Activated T-helper 2 cell treated with anti-CD3 and anti-CD28 coated beads, Interferon-gamma antibody, Interleukin-2, Interleukin-4, amounts not matched to agents 10 μg/mL and 5 μg/mL and 100 μg/mL, durations not matched to agents 14 hours and 24 hours and 36 hours (primary cell): ENCODE data around the gene REC8. TPM values are rescaled to one million over a fixed set of nuclear protein-coding genes. Genes with fewer than 3 reads are reported as not detected.

Source experiments
- DNase-seq: peaks from one replicate; pipeline ENCODE4 v3.0.0; 2021; ENCODE audit warnings: low spot score
- H3K27ac Mint-ChIP-seq: one replicate; pipeline ENCODE4 v1.8.0; 2021; ENCODE audit warnings: mixed read lengths
- H3K27me3 Mint-ChIP-seq: one replicate; pipeline ENCODE4 v1.8.0; 2021; ENCODE audit warnings: low read depth, mixed read lengths
- H3K36me3 Mint-ChIP-seq: one replicate; pipeline ENCODE4 v1.8.0; 2021; ENCODE audit warnings: low read depth, mixed read lengths
- H3K4me1 Mint-ChIP-seq: one replicate; pipeline ENCODE4 v1.8.0; 2021; ENCODE audit warnings: low read depth, mixed read lengths
- H3K4me3 Mint-ChIP-seq: one replicate; pipeline ENCODE4 v1.8.0; 2021; ENCODE audit warnings: low read depth, mild to moderate bottlenecking, moderate library complexity, mixed read lengths
- H3K9me3 Mint-ChIP-seq: one replicate; pipeline ENCODE4 v1.8.0; 2021; ENCODE audit warnings: mixed read lengths
- intact Hi-C: fragments of 100-400 bp; cut with micrococcal nuclease; formaldehyde crosslinking; loops from one replicate; pipeline ENCODE4 v1.15.1; 2023
- total RNA-seq: library from RNA; stranded (reverse); gene quantifications from 2 replicates; pipeline ENCODE4 v1.2.3, GENCODE V29; 2022

Gene REC8
- total RNA-seq, 1 donor from 2014 or later: 28.2 TPM

DNA sequence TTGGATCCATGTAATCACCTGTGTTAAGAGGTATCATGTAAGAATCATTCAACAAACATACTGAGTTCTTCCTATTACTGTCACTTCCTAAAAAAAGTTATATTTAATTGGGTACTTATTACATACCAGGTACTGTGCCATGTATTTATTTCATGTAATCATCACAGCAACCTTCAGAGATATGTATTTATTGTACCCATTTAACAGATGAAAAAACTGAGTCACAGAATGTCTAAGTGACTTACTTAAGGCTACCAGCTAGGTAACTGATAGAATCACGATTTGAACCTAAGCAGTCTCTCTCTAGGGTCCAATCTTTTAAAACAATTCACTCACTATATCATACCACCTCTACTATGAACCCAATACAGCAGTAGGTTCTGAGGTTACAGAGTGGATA, 27.4 kb upstream of the REC8 start:
- DNase-seq: no peak
- peaks cover 44% of the 10 kb centered on the region for H3K4me1 Mint-ChIP-seq
- peak overlapping the region; percentile 100 for H3K4me3 Mint-ChIP-seq
- no peaks in the 10 kb centered on the region for H3K9me3 Mint-ChIP-seq
- H3K36me3 Mint-ChIP-seq: peaks cover 71% of the 10 kb centered on the region
- no peaks in the 10 kb centered on the region for H3K27me3 Mint-ChIP-seq
- intact Hi-C loops: loop anchor here (5.0 kb wide), 1 partner anchor 68 kb away; the partner anchor contains the start of gene CHMP4A
- peak overlapping the region; percentile 72 for H3K27ac Mint-ChIP-seq

DNA sequence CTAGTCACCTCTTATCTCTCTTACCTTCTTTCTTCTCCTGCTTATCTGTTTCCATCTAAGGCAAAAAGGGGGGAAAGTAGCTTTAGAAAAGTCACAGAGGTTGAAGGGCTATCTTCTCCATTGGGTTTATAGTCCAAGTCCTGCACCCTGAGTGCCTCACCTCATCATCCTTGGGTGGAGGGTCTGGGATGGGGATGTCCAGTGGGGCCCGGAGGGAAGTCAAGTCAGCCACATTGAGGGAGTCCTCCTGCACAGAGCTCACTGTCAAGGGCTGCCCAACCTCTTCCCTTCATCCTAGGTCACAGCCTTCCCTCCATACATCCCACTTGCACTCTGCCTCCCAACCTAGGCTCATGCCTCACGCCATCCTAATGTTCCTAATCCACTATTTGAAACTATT, 26.7 kb upstream of the REC8 start:
- Mint-ChIP-seq H3K36me3 (peaks cover 73% of the 10 kb centered on the region), H3K4me1 (peaks cover 43% of the 10 kb centered on the region), H3K27me3 (no peaks in the 10 kb centered on the region), H3K9me3 (no peaks in the 10 kb centered on the region), H3K27ac (peak overlapping the region; percentile 100), H3K4me3 (peak overlapping the region; percentile 100)
- intact Hi-C loops: no loop called here
- no peak for DNase-seq

DNA sequence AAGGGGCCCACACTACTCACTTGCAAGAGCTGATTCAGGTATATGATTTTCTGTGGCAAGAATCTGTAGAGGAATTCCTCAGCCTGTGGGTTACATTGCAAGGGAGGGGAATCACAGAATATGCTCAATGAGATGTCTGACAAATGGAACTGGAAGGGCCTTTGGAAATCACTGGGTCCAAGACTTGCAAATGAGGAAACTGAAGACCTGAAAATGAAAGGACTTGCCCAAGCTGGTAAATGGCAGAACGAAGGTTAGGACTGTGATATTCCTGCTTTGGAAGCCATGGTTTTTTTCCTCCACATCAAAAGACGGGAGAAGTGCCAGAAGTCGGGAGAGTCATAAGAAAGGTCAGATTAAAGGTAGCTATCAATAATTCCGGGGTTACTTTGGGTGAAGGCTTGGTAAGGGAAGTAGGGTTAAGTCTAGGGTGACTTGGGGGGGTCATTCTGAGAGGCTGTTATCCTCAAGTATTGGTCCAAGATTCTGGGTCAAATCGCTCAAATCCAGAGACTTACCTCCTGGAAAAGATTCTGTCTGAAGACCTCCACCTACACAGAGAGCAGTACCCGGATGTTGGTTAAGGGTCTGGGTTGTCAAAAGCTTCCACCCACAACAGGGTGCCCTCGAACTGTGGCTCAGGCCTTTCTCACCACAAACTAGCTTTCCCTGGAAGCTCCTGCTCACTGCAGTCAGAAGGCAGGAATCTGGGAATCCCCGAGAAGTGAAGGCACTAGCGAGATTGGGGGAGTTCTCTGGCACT, 26.0 kb upstream of the REC8 start:
- peak overlapping the region; percentile 100 for H3K27ac Mint-ChIP-seq
- H3K9me3 Mint-ChIP-seq: no peaks in the 10 kb centered on the region
- no peaks in the 10 kb centered on the region for H3K27me3 Mint-ChIP-seq
- intact Hi-C loops: loop anchor here (1.0 to 2.0 kb wide), 2 partner anchors 43 to 86 kb away; partner anchors contain the start of genes GMPR2, IPO4 and NEDD8
- no peak for DNase-seq
- peaks cover 47% of the 10 kb centered on the region for H3K4me1 Mint-ChIP-seq
- H3K4me3 Mint-ChIP-seq: peak overlapping the region; percentile 100
- peaks cover 74% of the 10 kb centered on the region for H3K36me3 Mint-ChIP-seq

DNA sequence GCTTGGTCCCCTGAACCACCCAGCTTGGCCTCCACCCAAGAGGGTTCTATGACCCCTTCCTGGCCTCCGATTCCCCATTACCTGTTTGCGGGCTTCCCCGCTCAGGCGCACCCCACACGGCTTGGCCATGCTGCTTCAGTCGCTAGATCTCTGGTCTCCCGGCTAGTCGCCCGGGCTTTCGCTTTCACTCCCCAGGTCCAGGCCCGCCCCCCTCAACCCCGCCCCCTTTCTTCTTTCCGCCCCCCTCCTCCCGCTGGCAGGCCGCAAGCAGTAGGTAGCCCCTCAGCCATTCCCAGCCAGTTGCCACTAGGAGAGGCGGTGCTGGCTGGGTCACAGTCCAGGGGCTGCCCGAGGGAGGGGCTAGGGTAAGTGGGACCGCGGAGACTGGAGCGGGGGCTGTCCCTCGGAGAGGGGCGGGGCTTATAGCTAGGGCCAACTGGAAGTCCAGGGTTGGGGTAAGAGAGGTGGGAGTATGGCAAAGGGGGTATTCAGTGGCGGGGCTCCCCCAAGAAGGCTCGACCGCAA, 25.4 kb upstream of the REC8 start, which contains the start of gene PSME2:
PSME2 (minus strand) TSS at position 158 of the 525 bp plus-strand sequence; CDS start at position 129, 29 bp downstream.
- H3K27ac Mint-ChIP-seq: peak within 1 kb of the TSS; percentile 100
- H3K36me3 Mint-ChIP-seq: peaks cover 80% of the 10 kb centered on the region
- H3K4me3 Mint-ChIP-seq: peak within 1 kb of the TSS; percentile 100
- no peaks in the 10 kb centered on the region for H3K9me3 Mint-ChIP-seq
- no peaks in the 10 kb centered on the region for H3K27me3 Mint-ChIP-seq
- intact Hi-C loops: loop anchor here (1.0 to 2.0 kb wide), 2 partner anchors 42 to 86 kb away; partner anchors contain the start of genes GMPR2, IPO4 and NEDD8
- H3K4me1 Mint-ChIP-seq: peaks cover 47% of the 10 kb centered on the region
- peak; percentile 90 for DNase-seq

DNA sequence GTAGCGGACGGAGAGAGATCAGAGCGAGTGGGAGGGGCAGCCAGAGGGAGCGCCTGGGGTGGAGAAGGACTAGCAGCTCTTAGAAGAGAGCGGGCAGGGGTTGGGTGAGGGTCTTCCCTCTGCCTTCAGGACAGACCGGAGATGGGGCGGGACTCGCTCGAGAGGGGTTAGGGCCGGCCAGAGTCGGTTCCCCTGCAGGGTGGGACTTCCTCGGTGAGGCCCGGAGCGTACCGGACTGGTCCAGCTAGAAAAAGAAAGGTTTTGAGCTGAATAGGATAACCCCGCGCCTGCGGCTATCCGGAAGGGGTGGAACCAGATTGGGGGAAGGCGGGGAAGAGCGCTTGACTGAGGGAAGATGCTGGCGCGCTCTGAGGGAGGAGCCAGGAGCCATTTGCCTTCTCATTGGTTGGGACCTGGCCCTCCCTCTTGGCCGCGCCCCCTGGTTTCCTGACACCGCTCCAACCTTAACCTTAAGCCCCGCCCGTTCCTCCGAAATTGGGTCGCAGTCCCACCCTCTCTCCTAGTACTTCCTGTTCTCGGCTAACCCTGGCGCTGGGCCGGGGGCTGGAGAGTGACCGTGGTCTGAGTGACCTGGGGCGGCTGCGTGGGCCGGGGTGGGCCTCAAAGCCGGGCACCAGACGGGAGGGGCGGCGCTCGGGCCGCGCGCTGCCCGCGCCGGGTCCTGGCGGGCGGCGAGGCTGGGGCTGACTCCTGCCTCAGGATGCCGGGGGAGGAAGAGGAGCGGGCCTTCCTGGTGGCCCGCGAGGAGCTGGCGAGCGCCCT, 24.7 kb upstream of the REC8 start, which contains the start of gene RNF31:
RNF31 (plus strand) TSS at position 521 of the 783 bp plus-strand sequence; CDS start at position 722, 201 bp downstream.
- intact Hi-C loops: loop anchor here (1.0 to 2.0 kb wide), 5 partner anchors 11 to 85 kb away; partner anchors contain the start of genes DCAF11, GMPR2, IPO4 and IRF9

DNA sequence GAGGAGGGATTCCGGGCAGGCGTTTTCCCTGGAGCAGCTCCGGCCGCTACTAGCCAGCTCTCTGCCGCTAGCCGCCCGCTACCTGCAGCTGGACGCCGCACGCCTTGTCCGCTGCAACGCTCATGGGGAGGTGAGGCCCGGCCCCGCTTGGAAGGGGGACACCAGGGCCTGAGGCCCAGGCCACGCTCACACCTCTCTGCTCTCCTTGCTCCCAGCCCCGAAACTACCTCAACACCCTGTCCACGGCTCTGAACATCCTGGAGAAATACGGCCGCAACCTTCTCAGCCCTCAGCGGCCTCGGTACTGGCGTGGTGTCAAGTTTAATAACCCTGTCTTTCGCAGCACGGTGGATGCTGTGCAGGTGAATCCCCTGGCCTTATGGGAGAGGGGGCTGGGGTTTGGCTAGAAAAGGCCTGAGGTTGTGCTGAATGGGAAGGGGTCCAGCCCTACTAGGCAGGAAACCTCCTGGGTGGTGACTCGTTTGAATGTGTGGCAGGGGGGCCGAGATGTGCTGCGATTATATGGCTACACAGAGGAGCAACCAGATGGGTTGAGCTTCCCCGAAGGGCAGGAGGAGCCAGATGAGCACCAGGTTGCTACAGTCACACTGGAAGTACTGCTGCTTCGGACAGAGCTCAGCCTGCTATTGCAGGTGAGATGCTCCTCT, 24.0 kb upstream of the REC8 start:
- no peak for DNase-seq
- Mint-ChIP-seq H3K27me3 (no peaks in the 10 kb centered on the region), H3K27ac (peak overlapping the region; percentile 69), H3K9me3 (no peaks in the 10 kb centered on the region), H3K4me1 (peaks cover 40% of the 10 kb centered on the region), H3K36me3 (peaks cover 82% of the 10 kb centered on the region), H3K4me3 (peak overlapping the region; percentile 100)
- intact Hi-C loops: loop anchor here (1.0 to 2.0 kb wide), 4 partner anchors 12 to 41 kb away; partner anchors contain the start of genes DCAF11, IPO4, IRF9 and NRL

More for the DNA sequence above, 24.7 kb upstream of the REC8 start, which contains the start of gene RNF31:
- DNase-seq: peak; percentile 97
- Mint-ChIP-seq H3K4me3 (peak within 1 kb of the TSS; percentile 100), H3K27ac (peak within 1 kb of the TSS; percentile 100), H3K9me3 (no peaks in the 10 kb centered on the region), H3K36me3 (peaks cover 81% of the 10 kb centered on the region), H3K4me1 (peaks cover 43% of the 10 kb centered on the region), H3K27me3 (no peaks in the 10 kb centered on the region)

DNA sequence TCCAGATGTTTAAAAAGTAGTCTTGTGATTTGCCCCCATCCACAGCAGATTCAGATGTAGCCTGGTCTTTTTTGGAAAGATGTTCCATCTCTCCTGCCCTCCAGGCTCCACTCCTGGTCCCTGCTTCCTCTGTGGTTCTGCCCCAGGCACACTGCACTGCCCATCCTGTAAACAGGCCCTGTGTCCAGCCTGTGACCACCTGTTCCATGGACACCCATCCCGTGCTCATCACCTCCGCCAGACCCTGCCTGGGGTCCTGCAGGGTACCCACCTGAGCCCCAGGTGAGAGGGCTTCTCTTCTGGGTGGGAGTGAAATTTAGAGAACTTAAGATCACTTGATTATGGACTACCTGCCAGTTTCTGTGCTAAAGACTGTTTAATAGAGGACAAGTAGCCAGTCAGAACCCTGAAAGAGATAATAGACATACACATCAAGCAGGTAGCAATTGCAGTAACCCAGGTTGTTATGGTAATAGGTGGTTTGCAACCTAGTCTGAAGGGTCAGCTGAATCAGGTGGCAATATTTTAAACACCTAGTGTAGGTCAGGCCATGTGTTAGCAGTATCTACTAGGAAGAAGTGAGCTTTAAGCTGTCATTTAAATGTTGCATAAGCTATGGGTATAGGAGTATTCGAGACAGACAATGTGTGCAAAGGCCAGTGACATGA, 22.4 kb upstream of the REC8 start:
- DNase-seq: no peak
- Mint-ChIP-seq H3K27me3 (no peaks in the 10 kb centered on the region), H3K4me1 (peaks cover 30% of the 10 kb centered on the region), H3K36me3 (peaks cover 73% of the 10 kb centered on the region), H3K27ac (no peak overlapping the region), H3K4me3 (peak overlapping the region; percentile 100), H3K9me3 (no peaks in the 10 kb centered on the region)
- intact Hi-C loops: no loop called here

DNA sequence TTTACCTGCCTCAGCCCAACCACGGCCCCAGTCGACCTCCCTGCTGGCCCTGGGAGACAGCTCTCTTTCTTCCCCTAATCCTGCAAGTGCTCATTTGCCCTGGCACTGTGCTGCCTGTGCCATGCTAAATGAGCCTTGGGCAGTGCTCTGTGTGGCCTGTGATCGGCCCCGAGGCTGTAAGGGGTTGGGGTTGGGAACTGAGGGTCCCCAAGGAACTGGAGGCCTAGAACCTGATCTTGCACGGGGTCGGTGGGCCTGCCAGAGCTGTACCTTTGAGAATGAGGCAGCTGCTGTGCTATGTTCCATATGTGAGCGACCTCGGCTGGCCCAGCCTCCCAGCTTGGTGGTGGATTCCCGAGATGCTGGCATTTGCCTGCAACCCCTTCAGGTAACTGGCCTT, 21.8 kb upstream of the REC8 start:
- H3K4me3 Mint-ChIP-seq: no peak overlapping the region
- peaks cover 24% of the 10 kb centered on the region for H3K4me1 Mint-ChIP-seq
- H3K9me3 Mint-ChIP-seq: no peaks in the 10 kb centered on the region
- peaks cover 73% of the 10 kb centered on the region for H3K36me3 Mint-ChIP-seq
- DNase-seq: no peak
- intact Hi-C loops: no loop called here
- H3K27ac Mint-ChIP-seq: no peak overlapping the region
- no peaks in the 10 kb centered on the region for H3K27me3 Mint-ChIP-seq

DNA sequence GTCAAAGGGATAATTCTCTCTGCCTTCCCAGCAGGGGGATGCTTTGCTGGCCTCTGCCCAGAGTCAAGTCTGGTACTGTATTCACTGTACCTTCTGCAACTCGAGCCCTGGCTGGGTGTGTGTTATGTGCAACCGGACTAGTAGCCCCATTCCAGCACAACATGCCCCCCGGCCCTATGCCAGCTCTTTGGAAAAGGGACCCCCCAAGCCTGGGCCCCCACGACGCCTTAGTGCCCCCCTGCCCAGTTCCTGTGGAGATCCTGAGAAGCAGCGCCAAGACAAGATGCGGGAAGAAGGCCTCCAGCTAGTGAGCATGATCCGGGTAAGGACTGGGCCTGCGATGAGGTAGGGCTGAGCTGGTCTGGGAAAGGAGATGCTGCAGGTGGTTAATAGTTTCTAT, 21.3 kb upstream of the REC8 start:
- intact Hi-C loops: no loop called here
- Mint-ChIP-seq H3K36me3 (peaks cover 73% of the 10 kb centered on the region), H3K4me3 (peak overlapping the region; percentile 33), H3K27ac (peak overlapping the region; percentile 28), H3K27me3 (no peaks in the 10 kb centered on the region), H3K9me3 (no peaks in the 10 kb centered on the region), H3K4me1 (peaks cover 20% of the 10 kb centered on the region)
- DNase-seq: no peak

DNA sequence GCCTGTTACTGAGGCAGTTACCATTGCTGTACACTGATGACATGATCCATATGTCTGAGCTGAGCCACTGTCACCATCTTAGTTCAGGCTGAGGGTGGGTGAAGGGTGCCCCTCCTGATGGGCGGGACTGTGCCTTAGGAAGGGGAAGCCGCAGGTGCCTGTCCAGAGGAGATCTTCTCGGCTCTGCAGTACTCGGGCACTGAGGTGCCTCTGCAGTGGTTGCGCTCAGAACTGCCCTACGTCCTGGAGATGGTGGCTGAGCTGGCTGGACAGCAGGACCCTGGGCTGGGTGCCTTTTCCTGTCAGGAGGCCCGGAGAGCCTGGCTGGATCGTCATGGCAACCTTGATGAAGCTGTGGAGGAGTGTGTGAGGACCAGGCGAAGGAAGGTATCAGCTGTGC, 20.9 kb upstream of the REC8 start:
- no peaks in the 10 kb centered on the region for H3K27me3 Mint-ChIP-seq
- peaks cover 73% of the 10 kb centered on the region for H3K36me3 Mint-ChIP-seq
- intact Hi-C loops: no loop called here
- H3K27ac Mint-ChIP-seq: no peak overlapping the region
- peaks cover 19% of the 10 kb centered on the region for H3K4me1 Mint-ChIP-seq
- H3K4me3 Mint-ChIP-seq: no peak overlapping the region
- no peaks in the 10 kb centered on the region for H3K9me3 Mint-ChIP-seq
- no peak for DNase-seq

DNA sequence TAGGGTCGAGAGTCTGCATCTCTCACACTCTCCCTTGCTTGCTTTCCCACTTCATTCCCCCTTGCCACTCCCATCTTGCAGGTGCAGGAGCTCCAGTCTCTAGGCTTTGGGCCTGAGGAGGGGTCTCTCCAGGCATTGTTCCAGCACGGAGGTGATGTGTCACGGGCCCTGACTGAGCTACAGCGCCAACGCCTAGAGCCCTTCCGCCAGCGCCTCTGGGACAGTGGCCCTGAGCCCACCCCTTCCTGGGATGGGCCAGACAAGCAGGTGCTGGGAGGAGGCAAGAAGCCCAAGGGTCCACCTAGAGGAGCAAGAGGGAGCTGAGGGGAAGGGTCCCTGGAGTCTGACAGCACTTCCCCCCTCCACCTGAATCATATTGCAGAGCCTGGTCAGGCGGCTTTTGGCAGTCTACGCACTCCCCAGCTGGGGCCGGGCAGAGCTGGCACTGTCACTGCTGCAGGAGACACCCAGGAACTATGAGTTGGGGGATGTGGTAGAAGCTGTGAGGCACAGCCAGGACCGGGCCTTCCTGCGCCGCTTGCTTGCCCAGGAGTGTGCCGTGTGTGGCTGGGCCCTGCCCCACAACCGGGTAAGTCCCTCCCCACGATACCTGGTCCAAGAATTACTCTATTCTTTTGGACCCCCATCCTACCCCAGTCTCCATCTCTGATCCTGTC, 20.3 kb upstream of the REC8 start:
- no peak overlapping the region for H3K27ac Mint-ChIP-seq
- H3K4me3 Mint-ChIP-seq: no peak overlapping the region
- H3K9me3 Mint-ChIP-seq: no peaks in the 10 kb centered on the region
- DNase-seq: no peak
- peaks cover 19% of the 10 kb centered on the region for H3K4me1 Mint-ChIP-seq
- peaks cover 73% of the 10 kb centered on the region for H3K36me3 Mint-ChIP-seq
- no peaks in the 10 kb centered on the region for H3K27me3 Mint-ChIP-seq
- intact Hi-C loops: no loop called here
